Smooth muscle cell (in vitro differentiated cells): ENCODE measurements around the gene RTL9. TPM values are rescaled to one million over a fixed set of nuclear protein-coding genes. Genes with fewer than 3 reads are reported as not detected.

Source experiments
- DNase-seq: peaks from one replicate; lab custom pipeline; 2025; ENCODE audit not compliant: unreplicated experiment; lab: John Stamatoyannopoulos, UW
- H2AFZ ChIP-seq: fragments of 200-600 bp; sonication (generic); 2 replicates; pipeline ENCODE4 v1.6.0; 2016; ENCODE audit warnings: antibody characterized with exemption, low read depth, mild to moderate bottlenecking
- H3F3A ChIP-seq: fragments of 200-600 bp; sonication (generic); 2 replicates; pipeline ENCODE4 v1.6.0; 2017; ENCODE audit warnings: antibody characterized with exemption, low read depth
- H3K27ac ChIP-seq: fragments of 200-600 bp; sonication (generic); 2 replicates; pipeline ENCODE4 v1.5.1; 2016; ENCODE audit warnings: low read depth, mild to moderate bottlenecking
- H3K27me3 ChIP-seq: fragments of 200-600 bp; sonication (generic); 2 replicates; pipeline ENCODE4 v1.6.1; 2016; ENCODE audit warnings: low read depth, mild to moderate bottlenecking
- H3K36me3 ChIP-seq: fragments of 200-600 bp; sonication (generic); 2 replicates; pipeline ENCODE4 v1.5.1; 2016; ENCODE audit warnings: low read depth
- H3K4me1 ChIP-seq: fragments of 200-600 bp; sonication (generic); 2 replicates; pipeline ENCODE4 v1.5.1; 2016; ENCODE audit warnings: low read depth
- H3K4me2 ChIP-seq: fragments of 200-600 bp; sonication (generic); 2 replicates; pipeline ENCODE4 v1.6.0; 2016; ENCODE audit warnings: mild to moderate bottlenecking
- H3K4me3 ChIP-seq: fragments of 200-600 bp; sonication (generic); 2 replicates; pipeline ENCODE4 v1.5.1; 2016; ENCODE audit warnings: mild to moderate bottlenecking
- H3K79me2 ChIP-seq: fragments of 200-600 bp; sonication (generic); 2 replicates; pipeline ENCODE4 v1.6.0; 2016; ENCODE audit warnings: low read depth, mild to moderate bottlenecking
- H3K9ac ChIP-seq: fragments of 200-600 bp; sonication (generic); 2 replicates; pipeline ENCODE4 v1.6.0; 2016; ENCODE audit warnings: low read depth
- H3K9me3 ChIP-seq: fragments of 200-600 bp; sonication (generic); replicated peaks from 2 replicates; pipeline ENCODE4 v1.5.1; 2016; ENCODE audit warnings: low read depth
- H4K20me1 ChIP-seq: fragments of 200-600 bp; sonication (generic); 2 replicates; pipeline ENCODE4 v1.6.0; 2016; ENCODE audit warnings: low read depth
- WGBS: methylation state at CpG from one replicate; pipeline ENCODE4 v1.1.7; 2016; ENCODE audit warnings: low lambda C conversion rate; 5-methylcytosine and 5-hydroxymethylcytosine counted together
- polyA plus RNA-seq: library from polyadenylated mRNA; unstranded; fragments of >200 nt; fragmentation: Nextera tagmentation; extraction: Ambion mirVana; gene quantifications from 2 replicates; pipeline ENCODE4 v1.2.1, GENCODE V29; 2016
- total RNA-seq: library from RNA; depleted of rRNA; stranded (reverse); fragments of >200 nt; gene quantifications from 2 replicates; pipeline ENCODE4 v1.2.3, GENCODE V29; 2014
- TF ChIP-seq, protein P1 (sequence below): fragments of 200-600 bp; sonication (generic); IDR thresholded peaks from 2 replicates; pipeline ENCODE4 v1.5.1; 2017; ENCODE audit warnings: borderline replicate concordance, mild to moderate bottlenecking, antibody characterized with exemption; ENCODE audit not compliant: insufficient read depth, poor library complexity, severe bottlenecking

RTL9 gene
- total and polyA plus RNA-seq, 2 experiments from 2014 or later, result 0.49 TPM; not detected in 1

DNA sequence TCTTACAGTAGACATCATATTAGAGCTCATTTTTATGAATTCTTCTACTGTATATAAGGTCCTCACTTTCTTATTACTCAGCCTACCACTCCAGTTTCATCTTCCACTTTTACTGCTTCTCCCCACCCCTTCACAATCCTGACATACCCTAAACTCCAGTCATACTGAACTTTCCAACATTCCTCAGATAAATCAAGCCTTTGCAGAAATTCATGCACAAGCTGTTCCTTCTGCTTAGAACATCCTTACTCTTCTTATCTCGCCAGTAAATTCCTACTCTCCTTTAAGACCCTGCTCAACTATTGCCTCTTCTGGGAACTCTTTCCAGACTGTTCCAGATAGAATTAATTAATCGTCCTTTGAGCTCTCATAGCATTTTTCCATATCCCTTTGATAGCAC is 24.8 kb downstream of the RTL9 start:
- no peak overlapping the region for H3K9ac ChIP-seq
- H3K4me1 ChIP-seq, result no peaks in the 10 kb centered on the region
- H4K20me1 ChIP-seq, result no peaks in the 10 kb centered on the region
- no peaks in the 10 kb centered on the region for H3F3A ChIP-seq
- 23% methylated on average over 2 of the region's 2 CpGs for WGBS
- TF ChIP-seq, protein P1, sequence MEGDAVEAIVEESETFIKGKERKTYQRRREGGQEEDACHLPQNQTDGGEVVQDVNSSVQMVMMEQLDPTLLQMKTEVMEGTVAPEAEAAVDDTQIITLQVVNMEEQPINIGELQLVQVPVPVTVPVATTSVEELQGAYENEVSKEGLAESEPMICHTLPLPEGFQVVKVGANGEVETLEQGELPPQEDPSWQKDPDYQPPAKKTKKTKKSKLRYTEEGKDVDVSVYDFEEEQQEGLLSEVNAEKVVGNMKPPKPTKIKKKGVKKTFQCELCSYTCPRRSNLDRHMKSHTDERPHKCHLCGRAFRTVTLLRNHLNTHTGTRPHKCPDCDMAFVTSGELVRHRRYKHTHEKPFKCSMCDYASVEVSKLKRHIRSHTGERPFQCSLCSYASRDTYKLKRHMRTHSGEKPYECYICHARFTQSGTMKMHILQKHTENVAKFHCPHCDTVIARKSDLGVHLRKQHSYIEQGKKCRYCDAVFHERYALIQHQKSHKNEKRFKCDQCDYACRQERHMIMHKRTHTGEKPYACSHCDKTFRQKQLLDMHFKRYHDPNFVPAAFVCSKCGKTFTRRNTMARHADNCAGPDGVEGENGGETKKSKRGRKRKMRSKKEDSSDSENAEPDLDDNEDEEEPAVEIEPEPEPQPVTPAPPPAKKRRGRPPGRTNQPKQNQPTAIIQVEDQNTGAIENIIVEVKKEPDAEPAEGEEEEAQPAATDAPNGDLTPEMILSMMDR, result no peak
- no peak overlapping the region for H3K4me3 ChIP-seq
- H3K36me3 ChIP-seq, result no peaks in the 10 kb centered on the region
- no peaks in the 10 kb centered on the region for H3K9me3 ChIP-seq
- no peak for DNase-seq
- H3K79me2 ChIP-seq, result no peaks in the 10 kb centered on the region
- no peaks in the 10 kb centered on the region for H3K27me3 ChIP-seq
- peak overlapping the region; percentile 58 for H3K4me2 ChIP-seq
- H3K27ac ChIP-seq, result peak overlapping the region; percentile 70
- H2AFZ ChIP-seq, result no peak overlapping the region

DNA sequence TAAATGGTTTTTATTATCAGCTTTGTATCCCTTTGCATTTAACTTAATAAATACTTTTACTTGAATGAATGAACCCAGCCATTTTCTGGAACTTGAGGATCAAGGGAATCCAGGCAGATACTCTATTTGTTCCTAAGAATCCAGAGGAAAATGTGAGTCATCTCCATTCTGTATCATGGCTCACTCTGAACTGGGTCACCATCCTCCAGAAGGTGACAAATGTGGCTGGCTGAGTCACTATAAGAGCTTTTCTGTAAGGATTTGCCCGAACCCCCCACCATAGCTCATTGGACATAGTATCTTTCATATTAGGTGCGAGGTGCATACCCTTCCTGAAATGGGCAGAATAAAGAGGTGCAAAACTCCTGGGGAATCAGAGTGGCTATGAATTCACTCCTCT is 25.8 kb downstream of the RTL9 start:
- TF ChIP-seq, protein P1, result no peak
- H3K36me3 ChIP-seq, result no peaks in the 10 kb centered on the region
- H3K9ac ChIP-seq, result no peak overlapping the region
- WGBS, result 40% methylated on average over 2 of the region's 2 CpGs
- H3K4me2 ChIP-seq, result no peak overlapping the region
- no peaks in the 10 kb centered on the region for H3F3A ChIP-seq
- no peaks in the 10 kb centered on the region for H3K79me2 ChIP-seq
- no peak overlapping the region for H2AFZ ChIP-seq
- H3K4me1 ChIP-seq, result no peaks in the 10 kb centered on the region
- no peak overlapping the region for H3K4me3 ChIP-seq
- H3K27me3 ChIP-seq, result no peaks in the 10 kb centered on the region
- DNase-seq, result no peak
- peak overlapping the region; percentile 70 for H3K27ac ChIP-seq
- no peaks in the 10 kb centered on the region for H3K9me3 ChIP-seq
- H4K20me1 ChIP-seq, result no peaks in the 10 kb centered on the region

- 59% methylated on average over 2 of the region's 2 CpGs for WGBS
- Histone ChIP-seq H3K9ac (no peak overlapping the region), H3K79me2 (no peaks in the 10 kb centered on the region), H3K4me3 (no peak overlapping the region), H3K36me3 (no peaks in the 10 kb centered on the region), H3F3A (no peaks in the 10 kb centered on the region), H3K4me1 (no peaks in the 10 kb centered on the region), H2AFZ (no peak overlapping the region), H4K20me1 (no peaks in the 10 kb centered on the region), H3K27me3 (no peaks in the 10 kb centered on the region), H3K27ac (no peak overlapping the region), H3K4me2 (no peak overlapping the region), H3K9me3 (no peaks in the 10 kb centered on the region)
- no peak for DNase-seq
- TF ChIP-seq, protein P1, result no peak
These were observed 30.9 kb downstream of the RTL9 start for GRCh38 chrX:110389570-110389969.

DNA sequence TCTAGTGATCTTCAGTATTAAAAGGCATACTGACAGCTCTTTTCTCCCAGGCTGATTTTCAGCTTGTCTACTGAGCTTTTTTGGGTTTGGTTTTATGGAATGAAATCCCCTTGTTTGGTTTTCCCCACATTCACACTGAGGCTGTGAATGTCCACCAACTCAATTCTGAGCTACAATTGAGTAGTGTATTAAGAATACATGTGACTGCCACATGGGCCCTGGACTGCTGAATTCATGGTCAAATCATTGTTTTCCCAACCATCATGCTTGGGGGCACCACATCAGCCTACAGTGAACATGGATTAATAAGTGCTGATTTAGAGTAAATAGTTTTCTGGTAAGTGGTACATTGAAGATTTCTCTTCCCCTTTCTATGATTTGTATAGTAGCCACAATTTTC is 32.4 kb downstream of the RTL9 start:
- Histone ChIP-seq H3K27me3 (no peaks in the 10 kb centered on the region), H3K9me3 (no peaks in the 10 kb centered on the region), H4K20me1 (no peaks in the 10 kb centered on the region), H3K27ac (no peak overlapping the region), H3K4me2 (no peak overlapping the region), H3K36me3 (no peaks in the 10 kb centered on the region), H3K4me3 (no peak overlapping the region), H2AFZ (no peak overlapping the region), H3K79me2 (no peaks in the 10 kb centered on the region), H3K9ac (no peak overlapping the region), H3K4me1 (no peaks in the 10 kb centered on the region), H3F3A (no peaks in the 10 kb centered on the region)
- TF ChIP-seq, protein P1, result no peak
- DNase-seq, result no peak
